Measurements from ENCODE around the gene PAN2. TPM values are rescaled to one million over a fixed set of nuclear protein-coding genes. Genes with fewer than 3 reads are reported as not detected.
"Not testable (repeated sequence)": the region's sequence is repeated elsewhere in the genome, so short reads cannot be mapped to it uniquely, and the experiment has no call there.

PAN2 gene
- total RNA-seq, 1 donor from 2014 or later = 93.5 TPM

- Histone ChIP-seq H3K4me1 (peaks cover 60% of the 10 kb centered on the region), H3K27ac (no peak overlapping the region), H3K4me3 (no peak overlapping the region), H3K36me3 (peaks cover 14% of the 10 kb centered on the region), H3K9me3 (no peaks in the 10 kb centered on the region), H3K27me3 (ENCODE audit: low read depth) (no peaks in the 10 kb centered on the region)
- no peak for DNase-seq
- ATAC-seq = no peak
- intact Hi-C loops (cut with DNase I) = no loop called here
- no peak for TF ChIP-seq CTCF (IDR thresholded peaks at IDR 0.05)
These were observed 36.4 kb downstream of the PAN2 start for GRCh38 chr12:56297400-56297799.

GRCh38 chr12:56296295-56296694, 37.5 kb downstream of the PAN2 start:
- TF ChIP-seq CTCF (IDR thresholded peaks at IDR 0.05) = no peak
- intact Hi-C loops (cut with DNase I) = no loop called here
- ATAC-seq = no peak
- Histone ChIP-seq H3K4me3 (no peak overlapping the region), H3K27me3 (ENCODE audit: low read depth) (no peaks in the 10 kb centered on the region), H3K27ac (no peak overlapping the region), H3K36me3 (peaks cover 20% of the 10 kb centered on the region), H3K9me3 (no peaks in the 10 kb centered on the region), H3K4me1 (peaks cover 61% of the 10 kb centered on the region)
- no peak for DNase-seq

GRCh38 chr12:56293795-56294194, 40.0 kb downstream of the PAN2 start:
- DNase-seq (no peak), ATAC-seq (no peak)
- peaks cover 55% of the 10 kb centered on the region for H3K4me1 ChIP-seq
- no peak overlapping the region for H3K4me3 ChIP-seq
- intact Hi-C loops (cut with DNase I) = no loop called here
- no peak overlapping the region for H3K27ac ChIP-seq
- H3K27me3 ChIP-seq (ENCODE audit: low read depth) = no peaks in the 10 kb centered on the region
- H3K9me3 ChIP-seq = no peaks in the 10 kb centered on the region
- peaks cover 36% of the 10 kb centered on the region for H3K36me3 ChIP-seq
- no peak for TF ChIP-seq CTCF (IDR thresholded peaks at IDR 0.05)

- Histone ChIP-seq H3K36me3 (peaks cover 54% of the 10 kb centered on the region), H3K27ac (no peak overlapping the region), H3K4me3 (no peak overlapping the region), H3K9me3 (no peaks in the 10 kb centered on the region), H3K27me3 (ENCODE audit: low read depth) (no peaks in the 10 kb centered on the region), H3K4me1 (peaks cover 52% of the 10 kb centered on the region)
- ATAC-seq (peak; percentile 57 to 73), DNase-seq (no peak)
- intact Hi-C loops (cut with DNase I) = no loop called here
- no peak for TF ChIP-seq CTCF (IDR thresholded peaks at IDR 0.05)
These were observed 45.0 kb downstream of the PAN2 start for GRCh38 chr12:56288705-56289387.

- Histone ChIP-seq H3K36me3 (peaks cover 72% of the 10 kb centered on the region), H3K4me1 (peaks cover 40% of the 10 kb centered on the region), H3K27ac (peak overlapping the region; percentile 18), H3K9me3 (no peaks in the 10 kb centered on the region), H3K4me3 (no peak overlapping the region), H3K27me3 (ENCODE audit: low read depth) (no peaks in the 10 kb centered on the region)
- DNase-seq = no peak
- intact Hi-C loops (cut with DNase I) = no loop called here
- no peak for TF ChIP-seq CTCF (IDR thresholded peaks at IDR 0.05)
- ATAC-seq = peak; percentile 34 to 52
These were observed 47.6 kb downstream of the PAN2 start for GRCh38 chr12:56286044-56286830.

GRCh38 chr12:56284263-56284662, 49.5 kb downstream of the PAN2 start:
- H3K9me3 ChIP-seq; H3K27me3 ChIP-seq (ENCODE audit: low read depth); H3K27ac ChIP-seq; ATAC-seq; H3K4me3 ChIP-seq; intact Hi-C loops (cut with DNase I); DNase-seq: not testable (repeated sequence)
- Histone ChIP-seq H3K4me1 (peaks cover 36% of the 10 kb centered on the region), H3K36me3 (peaks cover 79% of the 10 kb centered on the region)
